GM12892 (cell line): ENCODE results near the gene TSFM.

Experiments used
- POLR2A ChIP-seq: IDR thresholded peaks from 2 replicates; pipeline ENCODE4 v1.6.1; 2011; ENCODE audit warnings: low read depth, low read length, control low read depth
- POLR2AphosphoS5 ChIP-seq: IDR thresholded peaks from 2 replicates; pipeline ENCODE4 v1.6.1; 2011; ENCODE audit warnings: low read depth, low read length, control low read depth

DNA sequence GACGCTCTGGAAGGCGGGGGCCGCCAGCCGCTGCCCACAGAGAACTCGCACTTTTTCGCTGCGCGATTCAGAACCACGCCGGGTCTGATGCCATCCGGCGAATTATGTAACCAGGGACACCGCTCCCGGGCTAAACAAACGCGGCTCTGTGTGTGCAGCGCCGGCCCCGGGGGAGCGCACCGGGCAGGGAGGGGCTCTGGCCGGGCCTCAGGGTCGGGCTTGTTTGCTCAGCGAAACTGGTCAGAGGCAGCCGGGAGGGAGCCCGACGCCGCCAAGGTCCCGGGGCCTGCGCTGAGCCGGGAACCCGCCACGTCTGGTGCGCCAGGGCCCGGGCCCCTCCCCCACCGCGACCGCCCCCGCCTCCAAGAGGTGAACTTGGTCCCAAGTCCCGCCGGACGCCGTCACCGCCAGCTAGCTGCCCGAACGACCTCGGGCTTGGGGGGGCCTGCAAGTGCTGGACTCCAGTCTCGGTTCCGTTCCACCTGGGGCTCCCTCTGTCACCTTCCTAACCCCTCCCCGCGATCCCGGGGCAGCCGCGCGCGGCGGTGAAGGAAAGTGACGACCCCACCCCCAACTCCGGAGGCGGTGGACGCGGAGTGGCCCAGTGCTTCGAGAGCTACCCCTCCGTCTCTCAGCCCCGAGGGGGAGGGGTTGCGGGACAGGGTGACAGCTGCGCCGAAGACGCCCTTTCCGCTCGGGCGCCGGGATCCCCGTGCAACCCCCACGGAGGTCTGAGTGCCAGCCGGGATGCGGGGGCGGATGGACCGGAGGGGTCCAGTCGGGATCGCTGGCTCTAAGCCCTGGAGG is 63.1 kb downstream of the TSFM start:
- TF ChIP-seq POLR2AphosphoS5 (no peak), POLR2A (no peak; the same call in 1 of the 2 replicates)
